Smooth muscle cell (in vitro differentiated cells): ENCODE results near the gene KNCN. TPM values are rescaled to one million over a fixed set of nuclear protein-coding genes. Genes with fewer than 3 reads are reported as not detected.

Experiments used
- DNase-seq: peaks from one replicate; lab custom pipeline; 2025; ENCODE audit not compliant: unreplicated experiment; lab: John Stamatoyannopoulos, UW
- H2AFZ ChIP-seq: fragments of 200-600 bp; sonication (generic); 2 replicates; pipeline ENCODE4 v1.6.0; 2016; ENCODE audit warnings: antibody characterized with exemption, low read depth, mild to moderate bottlenecking
- H3F3A ChIP-seq: fragments of 200-600 bp; sonication (generic); 2 replicates; pipeline ENCODE4 v1.6.0; 2017; ENCODE audit warnings: antibody characterized with exemption, low read depth
- H3K27ac ChIP-seq: fragments of 200-600 bp; sonication (generic); 2 replicates; pipeline ENCODE4 v1.5.1; 2016; ENCODE audit warnings: low read depth, mild to moderate bottlenecking
- H3K27me3 ChIP-seq: fragments of 200-600 bp; sonication (generic); 2 replicates; pipeline ENCODE4 v1.6.1; 2016; ENCODE audit warnings: low read depth, mild to moderate bottlenecking
- H3K36me3 ChIP-seq: fragments of 200-600 bp; sonication (generic); 2 replicates; pipeline ENCODE4 v1.5.1; 2016; ENCODE audit warnings: low read depth
- H3K4me1 ChIP-seq: fragments of 200-600 bp; sonication (generic); 2 replicates; pipeline ENCODE4 v1.5.1; 2016; ENCODE audit warnings: low read depth
- H3K4me2 ChIP-seq: fragments of 200-600 bp; sonication (generic); 2 replicates; pipeline ENCODE4 v1.6.0; 2016; ENCODE audit warnings: mild to moderate bottlenecking
- H3K4me3 ChIP-seq: fragments of 200-600 bp; sonication (generic); 2 replicates; pipeline ENCODE4 v1.5.1; 2016; ENCODE audit warnings: mild to moderate bottlenecking
- H3K79me2 ChIP-seq: fragments of 200-600 bp; sonication (generic); 2 replicates; pipeline ENCODE4 v1.6.0; 2016; ENCODE audit warnings: low read depth, mild to moderate bottlenecking
- H3K9ac ChIP-seq: fragments of 200-600 bp; sonication (generic); 2 replicates; pipeline ENCODE4 v1.6.0; 2016; ENCODE audit warnings: low read depth
- H3K9me3 ChIP-seq: fragments of 200-600 bp; sonication (generic); replicated peaks from 2 replicates; pipeline ENCODE4 v1.5.1; 2016; ENCODE audit warnings: low read depth
- H4K20me1 ChIP-seq: fragments of 200-600 bp; sonication (generic); 2 replicates; pipeline ENCODE4 v1.6.0; 2016; ENCODE audit warnings: low read depth
- WGBS: methylation state at CpG from one replicate; pipeline ENCODE4 v1.1.7; 2016; ENCODE audit warnings: low lambda C conversion rate; 5-methylcytosine and 5-hydroxymethylcytosine counted together
- polyA plus RNA-seq: library from polyadenylated mRNA; unstranded; fragments of >200 nt; fragmentation: Nextera tagmentation; extraction: Ambion mirVana; gene quantifications from 2 replicates; pipeline ENCODE4 v1.2.1, GENCODE V29; 2016
- total RNA-seq: library from RNA; depleted of rRNA; stranded (reverse); fragments of >200 nt; gene quantifications from 2 replicates; pipeline ENCODE4 v1.2.3, GENCODE V29; 2014
- TF ChIP-seq, protein P1 (sequence below): fragments of 200-600 bp; sonication (generic); IDR thresholded peaks from 2 replicates; pipeline ENCODE4 v1.5.1; 2017; ENCODE audit warnings: borderline replicate concordance, mild to moderate bottlenecking, antibody characterized with exemption; ENCODE audit not compliant: insufficient read depth, poor library complexity, severe bottlenecking

The KNCN gene
- total and polyA plus RNA-seq, 2 experiments from 2014 or later, result not detected

DNA sequence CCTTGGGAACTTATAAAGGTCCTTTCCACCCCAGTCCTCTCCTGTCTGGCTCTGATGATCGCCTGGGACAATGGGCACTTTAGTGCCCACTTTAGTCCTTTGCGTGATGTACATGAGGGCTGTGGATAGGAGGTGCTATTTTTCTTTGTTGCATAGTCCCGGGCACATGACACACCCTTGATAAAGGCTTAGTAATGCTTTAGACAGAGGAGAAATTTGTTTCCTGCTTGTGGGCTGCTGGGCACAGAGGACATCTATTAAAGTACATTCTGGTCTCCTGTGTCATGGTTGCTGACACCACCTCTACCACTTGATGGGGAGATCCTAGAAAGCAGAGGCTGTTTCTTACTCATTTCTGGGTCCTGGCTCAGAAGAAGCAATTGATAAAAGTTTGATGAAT lies 5.4 kb upstream of the KNCN start:
- Histone ChIP-seq H3K4me2 (no peak overlapping the region), H3K27me3 (peaks cover 4% of the 10 kb centered on the region), H3K79me2 (no peaks in the 10 kb centered on the region), H3F3A (no peaks in the 10 kb centered on the region), H3K4me1 (no peaks in the 10 kb centered on the region), H4K20me1 (no peaks in the 10 kb centered on the region), H2AFZ (no peak overlapping the region), H3K9ac (no peak overlapping the region), H3K36me3 (no peaks in the 10 kb centered on the region), H3K27ac (no peak overlapping the region), H3K4me3 (no peak overlapping the region), H3K9me3 (no peaks in the 10 kb centered on the region)
- no peak for DNase-seq
- WGBS, result 89% methylated on average over 3 of the region's 3 CpGs
- TF ChIP-seq, protein P1, sequence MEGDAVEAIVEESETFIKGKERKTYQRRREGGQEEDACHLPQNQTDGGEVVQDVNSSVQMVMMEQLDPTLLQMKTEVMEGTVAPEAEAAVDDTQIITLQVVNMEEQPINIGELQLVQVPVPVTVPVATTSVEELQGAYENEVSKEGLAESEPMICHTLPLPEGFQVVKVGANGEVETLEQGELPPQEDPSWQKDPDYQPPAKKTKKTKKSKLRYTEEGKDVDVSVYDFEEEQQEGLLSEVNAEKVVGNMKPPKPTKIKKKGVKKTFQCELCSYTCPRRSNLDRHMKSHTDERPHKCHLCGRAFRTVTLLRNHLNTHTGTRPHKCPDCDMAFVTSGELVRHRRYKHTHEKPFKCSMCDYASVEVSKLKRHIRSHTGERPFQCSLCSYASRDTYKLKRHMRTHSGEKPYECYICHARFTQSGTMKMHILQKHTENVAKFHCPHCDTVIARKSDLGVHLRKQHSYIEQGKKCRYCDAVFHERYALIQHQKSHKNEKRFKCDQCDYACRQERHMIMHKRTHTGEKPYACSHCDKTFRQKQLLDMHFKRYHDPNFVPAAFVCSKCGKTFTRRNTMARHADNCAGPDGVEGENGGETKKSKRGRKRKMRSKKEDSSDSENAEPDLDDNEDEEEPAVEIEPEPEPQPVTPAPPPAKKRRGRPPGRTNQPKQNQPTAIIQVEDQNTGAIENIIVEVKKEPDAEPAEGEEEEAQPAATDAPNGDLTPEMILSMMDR, result no peak

DNA sequence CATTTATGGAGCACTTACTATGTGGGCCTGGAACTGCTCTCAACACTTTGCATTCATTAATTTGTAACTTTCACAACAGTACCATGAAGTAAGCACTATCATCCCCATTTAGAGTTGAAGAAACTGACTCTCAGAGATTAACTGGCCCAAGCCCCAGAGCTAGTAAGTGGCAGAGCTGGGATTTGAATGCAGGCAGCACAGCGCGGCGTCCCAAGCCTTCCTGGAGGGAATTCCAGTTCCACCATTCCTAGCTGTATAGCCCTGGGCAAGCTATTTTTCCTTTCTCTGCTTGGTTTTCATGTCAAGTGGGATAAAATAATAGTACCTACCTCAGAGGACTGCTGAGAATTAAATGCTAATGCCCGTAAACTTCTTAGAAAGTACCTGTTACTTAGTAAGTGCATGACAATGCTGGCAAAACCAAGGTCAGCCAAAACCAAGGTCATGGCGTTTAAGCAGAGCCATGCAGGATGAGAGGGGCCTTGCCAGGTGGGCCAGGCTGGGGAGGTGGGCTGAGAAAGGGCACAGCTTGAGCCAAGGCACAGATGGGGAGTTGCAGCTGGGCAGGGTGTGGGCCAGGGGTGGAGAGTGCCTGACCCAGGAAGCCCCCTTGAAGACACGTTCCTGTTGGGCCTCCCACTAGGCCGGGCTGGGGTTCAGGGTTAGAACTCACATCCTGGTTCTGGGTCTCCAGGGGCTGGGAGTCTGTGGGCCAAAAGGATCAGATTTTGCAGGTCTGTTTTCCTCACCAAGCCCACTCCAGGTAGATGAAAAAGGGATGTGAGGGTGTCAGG lies 4.6 kb upstream of the KNCN start:
- WGBS, result 81% methylated on average over 7 of the region's 7 CpGs

DNA sequence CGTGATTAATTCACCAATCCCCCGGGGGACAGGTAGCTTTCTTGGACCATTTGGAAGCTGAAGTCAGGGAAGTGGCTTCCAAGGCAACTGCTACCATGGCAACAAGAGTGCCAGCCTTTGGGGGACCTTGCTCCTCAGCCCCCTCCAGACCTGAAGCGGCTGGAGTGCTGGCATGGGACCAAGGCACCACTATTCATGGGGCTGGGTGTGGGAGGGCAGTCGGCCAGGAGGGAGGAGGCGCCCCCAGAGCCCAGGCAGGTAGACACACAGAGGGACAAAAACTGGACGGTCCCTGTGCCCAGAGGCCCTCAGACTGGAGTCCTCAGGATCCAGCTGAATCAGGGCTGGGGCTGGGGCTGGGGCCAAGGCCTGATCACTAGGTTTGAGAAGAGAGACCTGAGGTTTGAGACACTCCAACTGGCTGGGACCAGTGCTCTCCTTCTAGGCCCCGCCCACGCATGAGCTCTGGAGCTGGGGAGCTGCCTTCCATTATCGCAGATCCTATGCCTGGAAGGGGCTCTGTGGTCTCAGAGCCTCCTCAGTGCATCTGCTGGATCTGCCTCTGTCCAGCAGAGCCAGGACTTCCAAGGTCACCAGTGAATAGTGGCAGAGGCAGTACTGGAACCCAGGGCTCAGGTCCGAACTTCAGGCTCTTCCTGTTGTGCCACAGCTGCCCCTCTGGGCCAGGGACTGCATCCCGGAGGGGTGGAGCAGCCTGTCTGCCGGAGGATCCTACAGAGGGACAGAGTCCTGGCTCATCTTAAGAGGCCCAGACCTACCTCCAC lies 3.3 kb upstream of the KNCN start:
- TF ChIP-seq, protein P1, result no peak
- Histone ChIP-seq H3K4me2 (no peak overlapping the region), H3K9ac (no peak overlapping the region), H4K20me1 (no peaks in the 10 kb centered on the region), H3K27me3 (peaks cover 17% of the 10 kb centered on the region), H3K79me2 (no peaks in the 10 kb centered on the region), H3K4me3 (no peak overlapping the region), H3K9me3 (no peaks in the 10 kb centered on the region), H3K27ac (no peak overlapping the region), H3K4me1 (no peaks in the 10 kb centered on the region), H2AFZ (no peak overlapping the region), H3F3A (no peaks in the 10 kb centered on the region), H3K36me3 (no peaks in the 10 kb centered on the region)
- DNase-seq, result no peak
- WGBS, result 88% methylated on average over 12 of the region's 12 CpGs

More for the DNA sequence above, 4.6 kb upstream of the KNCN start:
- Histone ChIP-seq H3K36me3 (no peaks in the 10 kb centered on the region), H3K27me3 (peaks cover 5% of the 10 kb centered on the region), H2AFZ (no peak overlapping the region), H3K4me2 (no peak overlapping the region), H3K9me3 (no peaks in the 10 kb centered on the region), H3K27ac (no peak overlapping the region), H3K9ac (no peak overlapping the region), H3K4me1 (no peaks in the 10 kb centered on the region), H4K20me1 (no peaks in the 10 kb centered on the region), H3F3A (no peaks in the 10 kb centered on the region), H3K4me3 (no peak overlapping the region), H3K79me2 (no peaks in the 10 kb centered on the region)
- no peak for DNase-seq
- TF ChIP-seq, protein P1, result no peak
